HepG2 (cell line): ENCODE results near the gene LZTR1. TPM values are rescaled to one million over a fixed set of nuclear protein-coding genes. Genes with fewer than 3 reads are reported as not detected.

ENCODE experiments used
- AHR ChIP-seq: IDR thresholded peaks from 2 replicates; pipeline ENCODE4 v1.6.1; 2018; ENCODE audit warnings: missing genetic modification reagents, missing compliant biosample characterization
- AKAP8 ChIP-seq: sonication (generic); formaldehyde crosslinking; IDR thresholded peaks from 2 replicates; pipeline ENCODE4 v1.5.1; 2020; ENCODE audit warnings: mild to moderate bottlenecking, missing genetic modification reagents
- BRD4 ChIP-seq: sonication (generic); formaldehyde crosslinking; IDR thresholded peaks from 2 replicates; pipeline ENCODE4 v1.4.0; 2020; ENCODE audit warnings: missing genetic modification reagents
- CAMTA2 ChIP-seq: sonication (generic); formaldehyde crosslinking; IDR thresholded peaks from 2 replicates; pipeline ENCODE4 v1.4.0; 2020; ENCODE audit warnings: mild to moderate bottlenecking, missing genetic modification reagents, borderline replicate concordance
- EP300 ChIP-seq, 3 experiments: sonication (generic) in 1 of 3; formaldehyde crosslinking in 1 of 3; IDR thresholded peaks; 2 replicates each; pipeline versions ENCODE4 v1.5.1 to v1.6.1; 2011 to 2020; ENCODE audit warnings: low read depth in 2 of 3, low read length in 2 of 3, borderline replicate concordance in 1 of 3, improper control_type of control experiment in 1 of 3, mild to moderate bottlenecking in 1 of 3, missing genetic modification reagents in 1 of 3, moderate library complexity in 1 of 3
- HNF4A ChIP-seq: sonication (generic); formaldehyde crosslinking; IDR thresholded peaks from 2 replicates; pipeline ENCODE4 v1.4.0; 2020; ENCODE audit warnings: missing genetic modification reagents
- HNRNPK ChIP-seq: fragments of 200-400 bp; formaldehyde crosslinking; IDR thresholded peaks from 2 replicates; pipeline ENCODE4 v1.6.1; 2018; ENCODE audit warnings: low read length, low read depth, moderate library complexity, mild to moderate bottlenecking; ENCODE audit not compliant: poor library complexity, severe bottlenecking
- MATR3 ChIP-seq: sonication (generic); formaldehyde crosslinking; IDR thresholded peaks from 2 replicates; pipeline ENCODE4 v1.4.0; 2020; ENCODE audit warnings: missing genetic modification reagents
- MED1 ChIP-seq: sonication (generic); formaldehyde crosslinking; IDR thresholded peaks from 2 replicates; pipeline ENCODE4 v1.4.0; 2020; ENCODE audit warnings: missing genetic modification reagents
- NFKBIZ ChIP-seq: IDR thresholded peaks from 2 replicates; pipeline ENCODE4 v1.6.1; 2018; ENCODE audit warnings: missing genetic modification reagents, missing compliant biosample characterization
- NONO ChIP-seq, 2 experiments: fragments of 450-650 bp in 1 of 2; sonication (generic) in 1 of 2; formaldehyde crosslinking in 1 of 2; IDR thresholded peaks in 1 of 2; conservative IDR thresholded peaks in 1 of 2; 2 replicates each; pipeline versions ENCODE4 v1.6.1 to v1.8.0; 2017 to 2022; ENCODE audit warnings: mild to moderate bottlenecking in 1 of 2, missing genetic modification reagents in 1 of 2, moderate library complexity in 1 of 2
- NRL ChIP-seq: sonication (generic); formaldehyde crosslinking; IDR thresholded peaks from 2 replicates; pipeline ENCODE4 v1.5.0; 2020; ENCODE audit warnings: missing genetic modification reagents, mild to moderate bottlenecking, moderate library complexity, borderline replicate concordance
- REL ChIP-seq: sonication (generic); formaldehyde crosslinking; conservative IDR thresholded peaks from 2 replicates; pipeline ENCODE4 v1.8.0; 2022; ENCODE audit warnings: mild to moderate bottlenecking, missing genetic modification reagents, moderate library complexity
- SALL1 ChIP-seq: sonication (generic); formaldehyde crosslinking; IDR thresholded peaks from 2 replicates; pipeline ENCODE4 v1.8.0; 2022; ENCODE audit warnings: mild to moderate bottlenecking, missing genetic modification reagents
- SP4 ChIP-seq: sonication (generic); formaldehyde crosslinking; IDR thresholded peaks from 2 replicates; pipeline ENCODE4 v1.8.1; 2023; ENCODE audit warnings: mild to moderate bottlenecking, missing genetic modification reagents
- TAF1 ChIP-seq: sonication (generic); formaldehyde crosslinking; IDR thresholded peaks from 2 replicates; pipeline ENCODE4 v1.4.0; 2020; ENCODE audit warnings: missing genetic modification reagents
- TSC22D2 ChIP-seq: sonication (generic); formaldehyde crosslinking; IDR thresholded peaks from 2 replicates; pipeline ENCODE4 v1.5.1; 2020; ENCODE audit warnings: missing genetic modification reagents, mild to moderate bottlenecking, borderline replicate concordance
- ZC3H4 ChIP-seq: sonication (generic); formaldehyde crosslinking; IDR thresholded peaks from 2 replicates; pipeline ENCODE4 v1.4.0; 2020; ENCODE audit warnings: missing genetic modification reagents, borderline replicate concordance
- ZNF230 ChIP-seq: sonication (generic); formaldehyde crosslinking; IDR thresholded peaks from 2 replicates; pipeline ENCODE4 v1.4.0; 2020; ENCODE audit warnings: mild to moderate bottlenecking, missing genetic modification reagents
- ZNF296 ChIP-seq: sonication (generic); formaldehyde crosslinking; conservative IDR thresholded peaks from 2 replicates; pipeline ENCODE4 v1.5.0; 2020; ENCODE audit warnings: mild to moderate bottlenecking, missing genetic modification reagents
- ZNF34 ChIP-seq: sonication (generic); formaldehyde crosslinking; IDR thresholded peaks from 2 replicates; pipeline ENCODE4 v1.4.0; 2020; ENCODE audit warnings: mild to moderate bottlenecking, missing genetic modification reagents, borderline replicate concordance
- ZNF432 ChIP-seq: sonication (generic); formaldehyde crosslinking; IDR thresholded peaks from 2 replicates; pipeline ENCODE4 v1.5.0; 2020; ENCODE audit warnings: missing genetic modification reagents, mild to moderate bottlenecking, borderline replicate concordance
- ZNF670 ChIP-seq: sonication (generic); formaldehyde crosslinking; IDR thresholded peaks from 2 replicates; pipeline ENCODE4 v1.8.0; 2022; ENCODE audit warnings: mild to moderate bottlenecking, missing genetic modification reagents, borderline replicate concordance
- ZNF768 ChIP-seq: sonication (generic); formaldehyde crosslinking; IDR thresholded peaks from 2 replicates; pipeline ENCODE4 v1.4.0; 2020; ENCODE audit warnings: missing genetic modification reagents
- ZNF782 ChIP-seq: sonication (generic); formaldehyde crosslinking; IDR thresholded peaks from 2 replicates; pipeline ENCODE4 v1.4.0; 2020; ENCODE audit warnings: missing genetic modification reagents, mild to moderate bottlenecking, borderline replicate concordance
- polyA plus RNA-seq, 8 experiments: library from polyadenylated mRNA; depleted of rRNA in 3 of 8; stranded (reverse) in 7 of 8; unstranded in 1 of 8; fragments of >200 nt; fragmentation: Illumina TruSeq in 4 of 8; extraction: Trizol in 4 of 8; gene quantifications; 2 replicates each; pipeline versions ENCODE4 v1.2.1 to v1.2.3, GENCODE V29; 2011 to 2016; ENCODE audit warnings: low read depth in 4 of 8, missing spikeins in 1 of 8, mixed read lengths in 1 of 8; ENCODE audit not compliant: insufficient read depth in 1 of 8
- total RNA-seq, 5 experiments: library from RNA; depleted of rRNA; stranded (reverse); fragments of >200 nt; fragmentation: Illumina TruSeq; extraction: Trizol; gene quantifications; 2 replicates each; pipeline ENCODE4 v1.2.3, GENCODE V29; 2016; ENCODE audit warnings: low read depth in 1 of 5
- TF ChIP-seq, protein P1 (sequence below): sonication (generic); formaldehyde crosslinking; IDR thresholded peaks from 2 replicates; pipeline ENCODE4 v1.8.1; 2023; ENCODE audit warnings: mild to moderate bottlenecking, moderate library complexity, missing genetic modification reagents
- TF ChIP-seq, protein P2 (sequence below): IDR thresholded peaks from 2 replicates; pipeline ENCODE4 v1.6.1; 2012; ENCODE audit warnings: inconsistent platforms
- TF ChIP-seq, protein P3 (sequence below): sonication (generic); formaldehyde crosslinking; conservative IDR thresholded peaks from 2 replicates; pipeline ENCODE4 v1.4.0; 2020; ENCODE audit warnings: missing genetic modification reagents

LZTR1 gene
- total and polyA plus RNA-seq, 2 of the 13 experiments (the other 11 are each of a cell fraction or from before 2014, with no cell fraction given) = 21.8 to 22.4 TPM

DNA sequence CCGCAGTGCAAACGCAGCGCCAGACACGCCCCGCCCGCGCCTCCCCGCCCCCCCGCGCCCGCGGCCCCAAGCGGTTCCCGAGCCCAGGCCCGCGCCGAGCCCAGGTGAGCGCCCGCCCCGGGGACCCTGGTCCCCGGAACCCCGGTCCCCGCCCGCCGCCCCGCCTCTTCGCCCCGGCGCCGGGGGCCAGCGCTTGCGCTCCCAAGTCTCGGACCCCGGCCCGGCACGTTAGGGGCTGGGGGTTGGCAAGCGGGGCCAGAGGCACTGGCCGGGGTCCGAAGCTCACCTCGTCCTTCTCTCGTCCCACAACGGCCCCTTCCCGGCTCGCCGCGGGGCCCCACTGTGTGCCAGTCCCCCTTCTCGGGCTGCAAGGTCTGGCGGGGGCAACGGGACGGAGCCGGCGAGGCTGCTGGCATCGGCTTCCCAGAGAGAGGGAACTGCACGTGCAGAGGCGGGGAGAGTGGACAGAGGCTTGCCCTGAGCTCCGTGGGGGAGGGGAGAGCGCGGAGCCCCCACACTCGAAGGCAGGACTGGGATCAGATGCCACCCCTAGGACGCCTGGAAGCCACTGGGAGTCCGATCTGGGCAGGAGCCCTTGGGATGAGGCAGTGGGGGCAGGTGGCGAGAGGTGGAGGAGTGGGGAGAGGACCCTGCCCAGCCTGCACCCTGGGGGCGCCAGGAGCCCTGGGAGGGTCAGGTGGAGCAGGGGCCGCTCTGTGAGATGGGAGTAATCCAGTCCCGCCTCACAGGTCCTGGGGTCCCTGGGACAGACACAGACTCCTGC lies 16.8 kb upstream of the LZTR1 start (continued):
- TF ChIP-seq HNF4A = peak; percentile 58; the same call in 1 of the 2 replicates
- TF ChIP-seq, protein P1, sequence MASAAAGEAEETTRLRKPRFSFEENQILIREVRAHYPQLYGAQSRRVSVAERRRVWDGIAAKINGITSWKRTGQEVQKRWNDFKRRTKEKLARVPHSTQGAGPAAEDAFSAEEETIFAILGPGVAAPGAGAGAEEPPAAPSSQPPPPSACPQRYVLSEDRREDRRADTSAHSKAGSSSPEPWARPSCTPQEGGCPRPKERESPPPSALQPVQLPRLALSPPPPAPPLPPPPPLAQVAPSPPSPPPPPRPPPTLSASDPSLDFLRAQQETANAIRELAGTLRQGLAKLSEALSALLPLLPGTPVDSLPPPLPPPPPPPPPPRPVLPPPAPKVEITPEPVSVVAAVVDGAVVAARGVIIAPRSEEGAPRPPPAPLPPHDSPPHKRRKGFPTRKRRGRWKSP (CRISPR knock-in tag) = no peak
- peak; percentile 39; the same call in 1 of the 2 replicates for TF ChIP-seq ZNF782 (CRISPR knock-in tag)
- TF ChIP-seq MED1 (CRISPR knock-in tag) = peak; percentile 38; the same call in 1 of the 2 replicates
- TF ChIP-seq REL (CRISPR knock-in tag) = no peak
- no peak for TF ChIP-seq NONO (IDR thresholded peaks at IDR 0.05)
- 0 out of 2 replicates have a peak, but pooled peaks have one; percentile 51 for TF ChIP-seq NONO (CRISPR knock-in tag; conservative IDR thresholded peaks at IDR 0.05)
- no peak for TF ChIP-seq CAMTA2 (CRISPR knock-in tag)
- TF ChIP-seq NFKBIZ (CRISPR knock-in tag) = no peak
- peak; percentile 37 for TF ChIP-seq HNRNPK
- 0 out of 2 replicates have a peak, but pooled peaks have one; percentile 65 for TF ChIP-seq ZNF230 (CRISPR knock-in tag)
- no peak for TF ChIP-seq AHR (CRISPR knock-in tag)
- TF ChIP-seq ZNF670 = no peak
- TF ChIP-seq EP300 (IDR thresholded peaks at IDR 0.05; ENCODE audit: low read depth in 2 of 2, low read length in 2 of 2) = no peak
- TF ChIP-seq EP300 (CRISPR knock-in tag; IDR thresholded peaks at IDR 0.05; ENCODE audit: borderline replicate concordance) = no peak
- TF ChIP-seq, protein P2, sequence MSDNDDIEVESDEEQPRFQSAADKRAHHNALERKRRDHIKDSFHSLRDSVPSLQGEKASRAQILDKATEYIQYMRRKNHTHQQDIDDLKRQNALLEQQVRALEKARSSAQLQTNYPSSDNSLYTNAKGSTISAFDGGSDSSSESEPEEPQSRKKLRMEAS = peak; percentile 78
- TF ChIP-seq AKAP8 = no peak
- no peak; the same call in 1 of the 2 replicates for TF ChIP-seq TAF1 (CRISPR knock-in tag)
- TF ChIP-seq MATR3 (CRISPR knock-in tag) = no peak
- 0 out of 2 replicates have a peak, but pooled peaks have one; percentile 37 for TF ChIP-seq SP4 (CRISPR knock-in tag)
- 0 out of 2 replicates have a peak, but pooled peaks have one; percentile 34 for TF ChIP-seq NRL
- TF ChIP-seq ZNF296 (CRISPR knock-in tag) = 0 out of 2 replicates have a peak, but pooled peaks have one; percentile 2
- TF ChIP-seq ZNF768 (CRISPR knock-in tag) = peak; percentile 50; the same call in 1 of the 2 replicates
- TF ChIP-seq, protein P3, sequence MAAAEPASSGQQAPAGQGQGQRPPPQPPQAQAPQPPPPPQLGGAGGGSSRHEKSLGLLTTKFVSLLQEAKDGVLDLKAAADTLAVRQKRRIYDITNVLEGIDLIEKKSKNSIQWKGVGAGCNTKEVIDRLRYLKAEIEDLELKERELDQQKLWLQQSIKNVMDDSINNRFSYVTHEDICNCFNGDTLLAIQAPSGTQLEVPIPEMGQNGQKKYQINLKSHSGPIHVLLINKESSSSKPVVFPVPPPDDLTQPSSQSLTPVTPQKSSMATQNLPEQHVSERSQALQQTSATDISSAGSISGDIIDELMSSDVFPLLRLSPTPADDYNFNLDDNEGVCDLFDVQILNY (CRISPR knock-in tag) = no peak
- TF ChIP-seq ZC3H4 (CRISPR knock-in tag) = no peak
- TF ChIP-seq TSC22D2 (CRISPR knock-in tag) = no peak
- TF ChIP-seq ZNF34 = 0 out of 2 replicates have a peak, but pooled peaks have one; percentile 40
- peak; percentile 47; the same call in 1 of the 2 replicates for TF ChIP-seq BRD4
- peak; percentile 44; the same call in 1 of the 2 replicates for TF ChIP-seq SALL1 (CRISPR knock-in tag)
- TF ChIP-seq ZNF432 (CRISPR knock-in tag) = no peak
